GM23338 (cell line): ENCODE results near the gene CNNM1.

Source experiments
- CREB1 ChIP-seq: fragments of 250-450 bp; sonication (Bioruptor Pico); IDR thresholded peaks from 2 replicates; pipeline ENCODE4 v1.5.0; 2020; ENCODE audit warnings: low read depth, mild to moderate bottlenecking, moderate library complexity
- ETS1 ChIP-seq: IDR thresholded peaks from 2 replicates; pipeline ENCODE4 v1.6.1; 2016; ENCODE audit warnings: antibody characterized with exemption
- EZH2 ChIP-seq: fragments of 200-600 bp; sonication (generic); IDR thresholded peaks from one replicate; pipeline ENCODE4 v1.8.0; 2017; ENCODE audit warnings: antibody characterized with exemption, mild to moderate bottlenecking, low read depth; ENCODE audit not compliant: unreplicated experiment
- EZH2phosphoT487 ChIP-seq: fragments of 200-600 bp; sonication (generic); IDR thresholded peaks from one replicate; pipeline ENCODE4 v1.8.1; 2018; ENCODE audit warnings: antibody characterized with exemption; ENCODE audit not compliant: unreplicated experiment
- JUNB ChIP-seq: IDR thresholded peaks from one replicate; pipeline ENCODE4 v1.6.1; 2016; ENCODE audit warnings: antibody characterized with exemption; ENCODE audit not compliant: unreplicated experiment
- NANOG ChIP-seq: IDR thresholded peaks from 2 replicates; pipeline ENCODE4 v1.6.1; 2016; ENCODE audit warnings: antibody characterized with exemption, borderline replicate concordance
- POLR2AphosphoS5 ChIP-seq: IDR thresholded peaks from 2 replicates; pipeline ENCODE4 v1.6.1; 2016; ENCODE audit warnings: antibody characterized with exemption, low read depth
- STAT1 ChIP-seq: IDR thresholded peaks from one replicate; pipeline ENCODE4 v1.6.1; 2016; ENCODE audit warnings: antibody characterized with exemption; ENCODE audit not compliant: unreplicated experiment
- ZNF114 ChIP-seq: fragments of 250-450 bp; sonication (Bioruptor Pico); IDR thresholded peaks from 2 replicates; pipeline ENCODE4 v1.5.0; 2020; ENCODE audit warnings: mild to moderate bottlenecking, moderate library complexity
- ZNF462 ChIP-seq: fragments of 250-450 bp; sonication (Bioruptor Pico); IDR thresholded peaks from 2 replicates; pipeline ENCODE4 v1.5.0; 2020; ENCODE audit warnings: mild to moderate bottlenecking, moderate library complexity
- TF ChIP-seq, protein P1 (sequence below), 2 experiments: fragments of 200-600 bp in 1 of 2; sonication (generic) in 1 of 2; conservative IDR thresholded peaks; 2 replicates each; pipeline versions ENCODE4 v1.5.1 to v1.6.1; 2016 to 2017; ENCODE audit warnings: antibody characterized with exemption in 2 of 2, low read depth in 2 of 2, mild to moderate bottlenecking in 2 of 2, moderate library complexity in 1 of 2
- TF ChIP-seq, protein P2 (sequence below): IDR thresholded peaks from one replicate; pipeline ENCODE4 v1.6.1; 2018; ENCODE audit warnings: antibody characterized with exemption; ENCODE audit not compliant: unreplicated experiment

DNA sequence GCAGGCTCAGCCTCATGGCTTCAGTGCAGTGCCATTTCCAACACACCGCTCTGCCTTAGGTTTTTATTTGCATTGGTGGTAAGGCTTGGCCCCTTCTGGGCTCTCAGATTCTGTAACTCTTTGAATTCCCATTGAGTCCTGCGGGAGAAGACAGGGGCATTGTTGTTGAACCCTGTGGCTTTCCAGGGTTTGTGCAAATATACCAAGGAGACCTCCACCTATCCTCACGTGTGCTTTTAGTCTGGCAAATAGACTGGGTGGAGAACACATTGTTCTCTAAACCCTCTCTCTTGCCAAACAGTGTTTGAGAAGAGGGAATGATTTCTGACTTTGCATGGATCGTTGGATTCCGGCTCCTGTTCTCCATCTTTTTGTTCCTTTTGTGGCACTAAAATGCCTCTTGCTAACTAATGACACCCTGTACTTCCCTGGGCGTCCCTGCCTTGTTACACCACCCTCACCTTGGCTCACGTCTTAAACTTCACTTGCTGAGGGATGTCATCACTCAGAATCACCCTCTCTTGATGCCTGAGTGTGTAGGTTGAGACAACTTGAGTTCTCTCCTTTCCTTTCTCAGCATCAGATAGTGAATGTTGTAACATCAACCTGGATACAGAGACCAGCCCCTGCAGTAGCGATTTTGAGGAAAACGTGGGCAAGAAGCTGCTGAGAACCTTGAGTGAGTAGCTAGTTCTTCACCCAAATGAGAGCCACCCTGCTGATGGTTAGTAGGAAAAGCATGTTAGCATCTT is 60.7 kb downstream of the CNNM1 start:
- TF ChIP-seq, protein P1, sequence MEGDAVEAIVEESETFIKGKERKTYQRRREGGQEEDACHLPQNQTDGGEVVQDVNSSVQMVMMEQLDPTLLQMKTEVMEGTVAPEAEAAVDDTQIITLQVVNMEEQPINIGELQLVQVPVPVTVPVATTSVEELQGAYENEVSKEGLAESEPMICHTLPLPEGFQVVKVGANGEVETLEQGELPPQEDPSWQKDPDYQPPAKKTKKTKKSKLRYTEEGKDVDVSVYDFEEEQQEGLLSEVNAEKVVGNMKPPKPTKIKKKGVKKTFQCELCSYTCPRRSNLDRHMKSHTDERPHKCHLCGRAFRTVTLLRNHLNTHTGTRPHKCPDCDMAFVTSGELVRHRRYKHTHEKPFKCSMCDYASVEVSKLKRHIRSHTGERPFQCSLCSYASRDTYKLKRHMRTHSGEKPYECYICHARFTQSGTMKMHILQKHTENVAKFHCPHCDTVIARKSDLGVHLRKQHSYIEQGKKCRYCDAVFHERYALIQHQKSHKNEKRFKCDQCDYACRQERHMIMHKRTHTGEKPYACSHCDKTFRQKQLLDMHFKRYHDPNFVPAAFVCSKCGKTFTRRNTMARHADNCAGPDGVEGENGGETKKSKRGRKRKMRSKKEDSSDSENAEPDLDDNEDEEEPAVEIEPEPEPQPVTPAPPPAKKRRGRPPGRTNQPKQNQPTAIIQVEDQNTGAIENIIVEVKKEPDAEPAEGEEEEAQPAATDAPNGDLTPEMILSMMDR (conservative IDR thresholded peaks at IDR 0.05; ENCODE audit: low read depth in 2 of 2), result no peak
- TF ChIP-seq EZH2 (no peak), POLR2AphosphoS5 (no peak), STAT1 (no peak), CREB1 (no peak), ETS1 (no peak), EZH2phosphoT487 (no peak), JUNB (no peak), NANOG (no peak), ZNF114 (CRISPR knock-in tag) (no peak), ZNF462 (no peak)
- TF ChIP-seq, protein P2, sequence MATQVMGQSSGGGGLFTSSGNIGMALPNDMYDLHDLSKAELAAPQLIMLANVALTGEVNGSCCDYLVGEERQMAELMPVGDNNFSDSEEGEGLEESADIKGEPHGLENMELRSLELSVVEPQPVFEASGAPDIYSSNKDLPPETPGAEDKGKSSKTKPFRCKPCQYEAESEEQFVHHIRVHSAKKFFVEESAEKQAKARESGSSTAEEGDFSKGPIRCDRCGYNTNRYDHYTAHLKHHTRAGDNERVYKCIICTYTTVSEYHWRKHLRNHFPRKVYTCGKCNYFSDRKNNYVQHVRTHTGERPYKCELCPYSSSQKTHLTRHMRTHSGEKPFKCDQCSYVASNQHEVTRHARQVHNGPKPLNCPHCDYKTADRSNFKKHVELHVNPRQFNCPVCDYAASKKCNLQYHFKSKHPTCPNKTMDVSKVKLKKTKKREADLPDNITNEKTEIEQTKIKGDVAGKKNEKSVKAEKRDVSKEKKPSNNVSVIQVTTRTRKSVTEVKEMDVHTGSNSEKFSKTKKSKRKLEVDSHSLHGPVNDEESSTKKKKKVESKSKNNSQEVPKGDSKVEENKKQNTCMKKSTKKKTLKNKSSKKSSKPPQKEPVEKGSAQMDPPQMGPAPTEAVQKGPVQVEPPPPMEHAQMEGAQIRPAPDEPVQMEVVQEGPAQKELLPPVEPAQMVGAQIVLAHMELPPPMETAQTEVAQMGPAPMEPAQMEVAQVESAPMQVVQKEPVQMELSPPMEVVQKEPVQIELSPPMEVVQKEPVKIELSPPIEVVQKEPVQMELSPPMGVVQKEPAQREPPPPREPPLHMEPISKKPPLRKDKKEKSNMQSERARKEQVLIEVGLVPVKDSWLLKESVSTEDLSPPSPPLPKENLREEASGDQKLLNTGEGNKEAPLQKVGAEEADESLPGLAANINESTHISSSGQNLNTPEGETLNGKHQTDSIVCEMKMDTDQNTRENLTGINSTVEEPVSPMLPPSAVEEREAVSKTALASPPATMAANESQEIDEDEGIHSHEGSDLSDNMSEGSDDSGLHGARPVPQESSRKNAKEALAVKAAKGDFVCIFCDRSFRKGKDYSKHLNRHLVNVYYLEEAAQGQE, result no peak
